HEK293 (cell line): Measurements from ENCODE around the gene OR6K6.

Experiments
- ZNF24 ChIP-seq: fragments of 450-650 bp; formaldehyde crosslinking; IDR thresholded peaks from 2 replicates; pipeline ENCODE4 v1.5.1; 2016; ENCODE audit warnings: missing biosample characterization, missing genetic modification characterization
- ZNF626 ChIP-seq: fragments of 450-650 bp; sonication (Bioruptor Pico); formaldehyde crosslinking; IDR thresholded peaks from 2 replicates; pipeline ENCODE4 v1.5.1; 2018; ENCODE audit warnings: missing biosample characterization, missing genetic modification characterization, inconsistent platforms
- TF ChIP-seq, protein P1 (sequence below): fragments of 450-650 bp; formaldehyde crosslinking; IDR thresholded peaks from 2 replicates; pipeline ENCODE4 v1.5.1; 2016; ENCODE audit warnings: missing biosample characterization, missing genetic modification characterization

DNA sequence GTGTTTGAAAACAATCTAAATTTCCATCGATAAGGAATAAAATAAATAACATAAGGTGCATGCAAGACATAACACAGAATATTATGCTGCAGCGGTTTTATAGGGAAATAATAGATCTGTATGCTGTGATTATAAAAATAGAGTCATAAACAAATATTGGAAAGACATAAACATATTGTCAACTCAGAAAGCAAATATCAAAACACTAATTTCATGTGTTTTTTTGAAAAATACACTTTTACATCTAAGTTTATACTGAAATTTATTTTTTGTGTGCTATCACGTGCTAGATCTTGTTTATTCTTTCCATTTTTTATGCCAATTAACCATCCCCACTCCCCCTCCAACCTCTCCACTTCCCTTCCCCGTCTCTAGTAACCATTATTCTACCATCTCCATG is 43.4 kb upstream of the OR6K6 start:
- no peak for TF ChIP-seq ZNF24
- TF ChIP-seq, protein P1, sequence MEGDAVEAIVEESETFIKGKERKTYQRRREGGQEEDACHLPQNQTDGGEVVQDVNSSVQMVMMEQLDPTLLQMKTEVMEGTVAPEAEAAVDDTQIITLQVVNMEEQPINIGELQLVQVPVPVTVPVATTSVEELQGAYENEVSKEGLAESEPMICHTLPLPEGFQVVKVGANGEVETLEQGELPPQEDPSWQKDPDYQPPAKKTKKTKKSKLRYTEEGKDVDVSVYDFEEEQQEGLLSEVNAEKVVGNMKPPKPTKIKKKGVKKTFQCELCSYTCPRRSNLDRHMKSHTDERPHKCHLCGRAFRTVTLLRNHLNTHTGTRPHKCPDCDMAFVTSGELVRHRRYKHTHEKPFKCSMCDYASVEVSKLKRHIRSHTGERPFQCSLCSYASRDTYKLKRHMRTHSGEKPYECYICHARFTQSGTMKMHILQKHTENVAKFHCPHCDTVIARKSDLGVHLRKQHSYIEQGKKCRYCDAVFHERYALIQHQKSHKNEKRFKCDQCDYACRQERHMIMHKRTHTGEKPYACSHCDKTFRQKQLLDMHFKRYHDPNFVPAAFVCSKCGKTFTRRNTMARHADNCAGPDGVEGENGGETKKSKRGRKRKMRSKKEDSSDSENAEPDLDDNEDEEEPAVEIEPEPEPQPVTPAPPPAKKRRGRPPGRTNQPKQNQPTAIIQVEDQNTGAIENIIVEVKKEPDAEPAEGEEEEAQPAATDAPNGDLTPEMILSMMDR (tag by site-specific recombination), result no peak
- TF ChIP-seq ZNF626 (tag by site-specific recombination), result no peak
